Lung (tissue), 12 donors: ENCODE data around the gene EPHB1. TPM values are rescaled to one million over a fixed set of nuclear protein-coding genes. Genes with fewer than 3 reads are reported as not detected.

Experiments used
- ATAC-seq: fragments of 200-7000 bp; cut with Tn5 transposase; one replicate; pipeline ENCODE4 v1.9.1; 2020; ENCODE audit warnings: moderate number of reproducible peaks; ENCODE audit not compliant: insufficient read depth, low FRiP score
- DNase-seq, 3 donors: peaks; one replicate each; pipeline ENCODE4 v3.0.0-alpha.2; 2013 to 2017
- H3K27ac ChIP-seq, 2 donors: one replicate each; pipeline ENCODE4 v1.5.1; 2013; ENCODE audit warnings: mild to moderate bottlenecking in 2 of 2, moderate library complexity in 2 of 2, control low read depth in 1 of 2, inconsistent platforms in 1 of 2, low read depth in 1 of 2, low read length in 1 of 2
- H3K27me3 ChIP-seq, 3 donors: one replicate each; pipeline ENCODE4 v1.5.1; 2013; ENCODE audit warnings: low read length in 2 of 3; ENCODE audit not compliant: control insufficient read depth in 3 of 3, insufficient read depth in 3 of 3
- H3K36me3 ChIP-seq, 4 donors: one replicate each; pipeline ENCODE4 v1.5.1; 2013; ENCODE audit warnings: low read length in 4 of 4, mild to moderate bottlenecking in 1 of 4, moderate library complexity in 1 of 4; ENCODE audit not compliant: control insufficient read depth in 4 of 4, insufficient read depth in 4 of 4
- H3K4me1 ChIP-seq, 5 donors: one replicate each; pipeline ENCODE4 v1.5.1; 2013; ENCODE audit warnings: low read length in 5 of 5, mild to moderate bottlenecking in 2 of 5, moderate library complexity in 1 of 5; ENCODE audit not compliant: control insufficient read depth in 5 of 5, insufficient read depth in 5 of 5
- H3K4me3 ChIP-seq: one replicate; pipeline ENCODE4 v1.5.1; 2013; ENCODE audit warnings: mild to moderate bottlenecking, control low read depth, moderate library complexity
- H3K9ac ChIP-seq, 2 donors: one replicate each; pipeline ENCODE4 v1.5.1; 2013; ENCODE audit warnings: low read length in 2 of 2, control low read depth in 1 of 2; ENCODE audit not compliant: insufficient read depth in 1 of 2
- H3K9me3 ChIP-seq, 4 donors: one replicate each; pipeline ENCODE4 v1.5.1; 2013; ENCODE audit warnings: low read length in 3 of 4, mild to moderate bottlenecking in 1 of 4, moderate library complexity in 1 of 4; ENCODE audit not compliant: control insufficient read depth in 4 of 4, insufficient read depth in 3 of 4
- CTCF ChIP-seq: IDR thresholded peaks from 2 replicates; pipeline ENCODE4 v1.5.1; 2012; ENCODE audit warnings: mild to moderate bottlenecking; ENCODE audit errors: control extremely low read depth, extremely low read depth
- WGBS, 2 donors: extraction: QIAGEN DNeasy Blood & Tissue Kit; methylation state at CpG; one replicate each; pipeline ENCODE4 v1.1.7; 2013; 5-methylcytosine and 5-hydroxymethylcytosine counted together
- polyA plus RNA-seq, 2 donors: library from polyadenylated mRNA; stranded (reverse); fragments of 200-250 nt; gene quantifications; one replicate each; pipeline ENCODE4 v1.2.1, GENCODE V29; 2013
- total RNA-seq, 2 donors: library from RNA; depleted of rRNA in 1 of 2; stranded (reverse); fragments of >200 nt in 1 of 2; gene quantifications; one replicate each; pipeline ENCODE4 v1.2.1, GENCODE V29; 2014 to 2021
- donor health status: control.
- donor health status: control.
- donor health status: Bipolar disorder and iron deficiency.
- donor health status: healthy.
- donor health status: DM: yes; HTN: yes; CAD: no.

EPHB1 gene
- total and polyA plus RNA-seq, 4 donors = 0.30 to 6.3 (median 2.1) TPM

GRCh38 chr3:134772011-134772410, 23.0 kb upstream of the EPHB1 start:
- TF ChIP-seq CTCF = no peak
- Histone ChIP-seq H3K36me3 (no peaks in the 10 kb centered on the region), H3K4me1 (peaks cover 0 to 6% (median 0%) of the 10 kb centered on the region in 5 donors), H3K9me3 (no peaks in the 10 kb centered on the region), H3K27ac (no peak overlapping the region), H3K4me3 (no peak overlapping the region), H3K27me3 (no peaks in the 10 kb centered on the region), H3K9ac (no peak overlapping the region)
- ATAC-seq = no peak
- DNase-seq = no peak
- WGBS, 2 donors = 83 to 92% methylated on average over 3 of the region's 3 CpGs

GRCh38 chr3:134772591-134772990, 22.5 kb upstream of the EPHB1 start:
- no peaks in the 10 kb centered on the region for H3K9me3 ChIP-seq
- no peak for ATAC-seq
- no peaks in the 10 kb centered on the region for H3K27me3 ChIP-seq
- H3K4me1 ChIP-seq = peaks cover 0 to 6% (median 0%) of the 10 kb centered on the region in 5 donors
- no peaks in the 10 kb centered on the region for H3K36me3 ChIP-seq
- no peak overlapping the region for H3K27ac ChIP-seq
- no peak for DNase-seq
- TF ChIP-seq CTCF = no peak
- no peak overlapping the region for H3K4me3 ChIP-seq
- 92 to 94% methylated on average over 1 of the region's 1 CpG for WGBS, 2 donors
- H3K9ac ChIP-seq = no peak overlapping the region

GRCh38 chr3:134775831-134776230, 19.2 kb upstream of the EPHB1 start:
- no peaks in the 10 kb centered on the region for H3K36me3 ChIP-seq
- no peaks in the 10 kb centered on the region for H3K9me3 ChIP-seq
- no peak for ATAC-seq
- WGBS, 2 donors = 89 to 93% methylated on average over 5 of the region's 5 CpGs
- no peak for DNase-seq
- H3K27me3 ChIP-seq = no peaks in the 10 kb centered on the region
- no peak for TF ChIP-seq CTCF
- H3K4me1 ChIP-seq = no peaks in the 10 kb centered on the region
- H3K27ac ChIP-seq = no peak overlapping the region
- H3K9ac ChIP-seq = no peak overlapping the region
- H3K4me3 ChIP-seq = no peak overlapping the region

- H3K27me3 ChIP-seq = no peaks in the 10 kb centered on the region
- H3K9me3 ChIP-seq = no peaks in the 10 kb centered on the region
- WGBS, 2 donors = 89 to 96% methylated on average over 1 of the region's 1 CpG
- no peak overlapping the region for H3K27ac ChIP-seq
- H3K4me3 ChIP-seq = no peak overlapping the region
- DNase-seq (no peak), ATAC-seq (no peak)
- no peaks in the 10 kb centered on the region for H3K4me1 ChIP-seq
- TF ChIP-seq CTCF = no peak
- H3K36me3 ChIP-seq = no peaks in the 10 kb centered on the region
- no peak overlapping the region for H3K9ac ChIP-seq
Observed at GRCh38 chr3:134776518-134776917, 18.5 kb upstream of the EPHB1 start.
